Transverse colon (tissue), 4 donors: ENCODE measurements around the gene TOM1L2.

ENCODE experiments used
- CTCF ChIP-seq, 5 experiments: fragments of 200-600 bp in 3 of 5; fragments of 450-650 bp in 2 of 5; sonication (generic) in 3 of 5; IDR thresholded peaks; 1 replicate in 2 of 5; 2 replicates in 3 of 5; pipeline ENCODE4 v1.5.1; 2016 to 2017; ENCODE audit warnings: antibody characterized with exemption in 5 of 5, inconsistent platforms in 3 of 5, mild to moderate bottlenecking in 2 of 5, moderate library complexity in 1 of 5
- POLR2A ChIP-seq: fragments of 450-650 bp; IDR thresholded peaks from one replicate; pipeline ENCODE4 v1.6.1; 2016; ENCODE audit warnings: antibody characterized with exemption, mild to moderate bottlenecking, moderate library complexity
- POLR2AphosphoS5 ChIP-seq, 3 donors: sonication (generic); formaldehyde crosslinking; IDR thresholded peaks; one replicate each; pipeline ENCODE4 v1.6.1; 2016; ENCODE audit warnings: antibody characterized with exemption in 3 of 3

- TF ChIP-seq CTCF (IDR thresholded peaks at IDR 0.05) (no peak), POLR2A (no peak), POLR2AphosphoS5 (IDR thresholded peaks at IDR 0.05) (no peak)
These were observed 54.8 kb downstream of the TOM1L2 start for GRCh38 chr17:17917394-17917793.
